Measurements from ENCODE around the gene ZFP36L2.
A peak's percentile ranks its signal among the peaks of the same experiment; 100 is the strongest.

Gene ZFP36L2

GRCh38 chr2:43218155-43218701 is 8.2 kb downstream of the ZFP36L2 start:
- peaks cover 15% of the 10 kb centered on the region for H3K4me1 ChIP-seq (ENCODE audit: control insufficient read depth, low read depth, low read length)
- H3K27ac ChIP-seq (ENCODE audit: low read depth, low read length), result peak overlapping the region; percentile 98
- DNase-seq, result peak; percentile 70
- peak overlapping the region; percentile 91 for H3K18ac ChIP-seq (ENCODE audit: low read length)
- peak overlapping the region; percentile 81 for H3K4ac ChIP-seq (ENCODE audit: low read depth, low read length)
- peak overlapping the region; percentile 98 for H2BK5ac ChIP-seq (ENCODE audit: low read length)
- H3K23ac ChIP-seq (ENCODE audit: low read length), result no peak overlapping the region
- no peaks in the 10 kb centered on the region for H3K27me3 ChIP-seq (ENCODE audit: insufficient read depth, low read length, poor library complexity)
- no peak overlapping the region for H3K4me3 ChIP-seq (ENCODE audit: low read length)
- H3K9ac ChIP-seq (ENCODE audit: low read length), result peak overlapping the region; percentile 73
- H2AK5ac ChIP-seq (ENCODE audit: low read length), result no peak overlapping the region
- no CpG with 5 or more reads among the region's 13 CpGs for WGBS (ENCODE audit: extremely low coverage, insufficient coverage, low lambda C conversion rate)
- H3K56ac ChIP-seq (ENCODE audit: low read length), result peak overlapping the region; percentile 91
- H4K5ac ChIP-seq (ENCODE audit: low read length), result no peak overlapping the region
- no peaks in the 10 kb centered on the region for H3K79me1 ChIP-seq (ENCODE audit: low read length)
- peak overlapping the region; percentile 56 for H2BK120ac ChIP-seq (ENCODE audit: low read depth, low read length)
- H3K36me3 ChIP-seq (ENCODE audit: control insufficient read depth, insufficient read depth, low read length), result no peaks in the 10 kb centered on the region
- no peak overlapping the region for H2BK15ac ChIP-seq (replicated peaks; ENCODE audit: low read depth)
- peaks cover 5% of the 10 kb centered on the region for H3K79me2 ChIP-seq (ENCODE audit: control insufficient read depth, insufficient read depth, low read length)
- H3K4me2 ChIP-seq (ENCODE audit: low read length), result peak overlapping the region; percentile 9
- H4K8ac ChIP-seq (ENCODE audit: low read depth, low read length), result peak overlapping the region; percentile 82

- peaks cover 2% of the 10 kb centered on the region for H3K79me2 ChIP-seq (ENCODE audit: control insufficient read depth, insufficient read depth, low read length)
- no peaks in the 10 kb centered on the region for H3K27me3 ChIP-seq (ENCODE audit: insufficient read depth, low read length, poor library complexity)
- H3K18ac ChIP-seq (ENCODE audit: low read length), result peak overlapping the region; percentile 91
- H3K56ac ChIP-seq (ENCODE audit: low read length), result peak overlapping the region; percentile 54
- no peaks in the 10 kb centered on the region for H3K36me3 ChIP-seq (ENCODE audit: control insufficient read depth, insufficient read depth, low read length)
- H3K4me2 ChIP-seq (ENCODE audit: low read length), result no peak overlapping the region
- H2BK15ac ChIP-seq (replicated peaks; ENCODE audit: low read depth), result no peak overlapping the region
- no peak overlapping the region for H3K4me3 ChIP-seq (ENCODE audit: low read length)
- H2BK5ac ChIP-seq (ENCODE audit: low read length), result peak overlapping the region; percentile 66
- DNase-seq, result peak; percentile 96
- H4K5ac ChIP-seq (ENCODE audit: low read length), result no peak overlapping the region
- H3K79me1 ChIP-seq (ENCODE audit: low read length), result no peaks in the 10 kb centered on the region
- H3K27ac ChIP-seq (ENCODE audit: low read depth, low read length), result peak overlapping the region; percentile 98
- peak overlapping the region; percentile 25 for H3K9ac ChIP-seq (ENCODE audit: low read length)
- H2BK120ac ChIP-seq (ENCODE audit: low read depth, low read length), result peak overlapping the region; percentile 56
- peak overlapping the region; percentile 60 for H3K23ac ChIP-seq (ENCODE audit: low read length)
- H3K4me1 ChIP-seq (ENCODE audit: control insufficient read depth, low read depth, low read length), result peaks cover 15% of the 10 kb centered on the region
- H4K8ac ChIP-seq (ENCODE audit: low read depth, low read length), result no peak overlapping the region
- no peak overlapping the region for H2AK5ac ChIP-seq (ENCODE audit: low read length)
- no CpG with 5 or more reads among the region's 11 CpGs for WGBS (ENCODE audit: extremely low coverage, insufficient coverage, low lambda C conversion rate)
- no peak overlapping the region for H3K4ac ChIP-seq (ENCODE audit: low read depth, low read length)
Measured at GRCh38 chr2:43217228-43218154, 8.9 kb downstream of the ZFP36L2 start.

- Histone ChIP-seq H3K18ac (ENCODE audit: low read length) (no peak overlapping the region), H3K79me1 (ENCODE audit: low read length) (no peaks in the 10 kb centered on the region), H3K27ac (ENCODE audit: low read depth, low read length) (no peak overlapping the region), H3K36me3 (ENCODE audit: control insufficient read depth, insufficient read depth, low read length) (no peaks in the 10 kb centered on the region), H4K5ac (ENCODE audit: low read length) (no peak overlapping the region), H3K23ac (ENCODE audit: low read length) (no peak overlapping the region), H3K79me2 (ENCODE audit: control insufficient read depth, insufficient read depth, low read length) (no peaks in the 10 kb centered on the region), H3K4me1 (ENCODE audit: control insufficient read depth, low read depth, low read length) (peaks cover 14% of the 10 kb centered on the region), H3K27me3 (ENCODE audit: insufficient read depth, low read length, poor library complexity) (no peaks in the 10 kb centered on the region), H4K8ac (ENCODE audit: low read depth, low read length) (no peak overlapping the region), H3K56ac (ENCODE audit: low read length) (no peak overlapping the region), H3K4ac (ENCODE audit: low read depth, low read length) (no peak overlapping the region), H2BK15ac (replicated peaks; ENCODE audit: low read depth) (no peak overlapping the region), H2BK120ac (ENCODE audit: low read depth, low read length) (no peak overlapping the region), H3K4me3 (ENCODE audit: low read length) (no peak overlapping the region), H2BK5ac (ENCODE audit: low read length) (no peak overlapping the region), H3K4me2 (ENCODE audit: low read length) (no peak overlapping the region), H2AK5ac (ENCODE audit: low read length) (no peak overlapping the region), H3K9ac (ENCODE audit: low read length) (no peak overlapping the region)
- no CpG with 5 or more reads among the region's 8 CpGs for WGBS (ENCODE audit: extremely low coverage, insufficient coverage, low lambda C conversion rate)
- DNase-seq, result no peak
Measured at GRCh38 chr2:43216629-43217028, 9.8 kb downstream of the ZFP36L2 start.

GRCh38 chr2:43215673-43216255 is 10.6 kb downstream of the ZFP36L2 start:
- no peaks in the 10 kb centered on the region for H3K79me2 ChIP-seq (ENCODE audit: control insufficient read depth, insufficient read depth, low read length)
- no peak overlapping the region for H3K56ac ChIP-seq (ENCODE audit: low read length)
- H3K27ac ChIP-seq (ENCODE audit: low read depth, low read length), result no peak overlapping the region
- H3K36me3 ChIP-seq (ENCODE audit: control insufficient read depth, insufficient read depth, low read length), result no peaks in the 10 kb centered on the region
- no peaks in the 10 kb centered on the region for H3K27me3 ChIP-seq (ENCODE audit: insufficient read depth, low read length, poor library complexity)
- no peak overlapping the region for H4K5ac ChIP-seq (ENCODE audit: low read length)
- WGBS (ENCODE audit: extremely low coverage, insufficient coverage, low lambda C conversion rate), result no CpG with 5 or more reads among the region's 6 CpGs
- no peak overlapping the region for H2BK5ac ChIP-seq (ENCODE audit: low read length)
- peaks cover 11% of the 10 kb centered on the region for H3K4me1 ChIP-seq (ENCODE audit: control insufficient read depth, low read depth, low read length)
- no peak overlapping the region for H3K9ac ChIP-seq (ENCODE audit: low read length)
- no peak overlapping the region for H2BK15ac ChIP-seq (replicated peaks; ENCODE audit: low read depth)
- H3K79me1 ChIP-seq (ENCODE audit: low read length), result no peaks in the 10 kb centered on the region
- DNase-seq, result no peak
- no peak overlapping the region for H2AK5ac ChIP-seq (ENCODE audit: low read length)
- H3K18ac ChIP-seq (ENCODE audit: low read length), result no peak overlapping the region
- no peak overlapping the region for H2BK120ac ChIP-seq (ENCODE audit: low read depth, low read length)
- no peak overlapping the region for H3K23ac ChIP-seq (ENCODE audit: low read length)
- no peak overlapping the region for H3K4me3 ChIP-seq (ENCODE audit: low read length)
- no peak overlapping the region for H4K8ac ChIP-seq (ENCODE audit: low read depth, low read length)
- H3K4me2 ChIP-seq (ENCODE audit: low read length), result no peak overlapping the region
- H3K4ac ChIP-seq (ENCODE audit: low read depth, low read length), result peak overlapping the region; percentile 48

GRCh38 chr2:43214253-43214652 is 12.2 kb downstream of the ZFP36L2 start:
- no peak overlapping the region for H2AK5ac ChIP-seq (ENCODE audit: low read length)
- H3K27me3 ChIP-seq (ENCODE audit: insufficient read depth, low read length, poor library complexity), result no peaks in the 10 kb centered on the region
- H2BK120ac ChIP-seq (ENCODE audit: low read depth, low read length), result no peak overlapping the region
- no peak overlapping the region for H2BK15ac ChIP-seq (replicated peaks; ENCODE audit: low read depth)
- H3K4me3 ChIP-seq (ENCODE audit: low read length), result no peak overlapping the region
- H3K27ac ChIP-seq (ENCODE audit: low read depth, low read length), result no peak overlapping the region
- no peak overlapping the region for H3K18ac ChIP-seq (ENCODE audit: low read length)
- H3K23ac ChIP-seq (ENCODE audit: low read length), result no peak overlapping the region
- no peaks in the 10 kb centered on the region for H3K79me1 ChIP-seq (ENCODE audit: low read length)
- no peaks in the 10 kb centered on the region for H3K79me2 ChIP-seq (ENCODE audit: control insufficient read depth, insufficient read depth, low read length)
- no CpG with 5 or more reads among the region's 5 CpGs for WGBS (ENCODE audit: extremely low coverage, insufficient coverage, low lambda C conversion rate)
- peak; percentile 53 for DNase-seq
- no peak overlapping the region for H3K4me2 ChIP-seq (ENCODE audit: low read length)
- no peak overlapping the region for H4K8ac ChIP-seq (ENCODE audit: low read depth, low read length)
- H3K36me3 ChIP-seq (ENCODE audit: control insufficient read depth, insufficient read depth, low read length), result no peaks in the 10 kb centered on the region
- H3K4me1 ChIP-seq (ENCODE audit: control insufficient read depth, low read depth, low read length), result peaks cover 8% of the 10 kb centered on the region
- no peak overlapping the region for H3K9ac ChIP-seq (ENCODE audit: low read length)
- no peak overlapping the region for H3K56ac ChIP-seq (ENCODE audit: low read length)
- H2BK5ac ChIP-seq (ENCODE audit: low read length), result no peak overlapping the region
- no peak overlapping the region for H4K5ac ChIP-seq (ENCODE audit: low read length)
- no peak overlapping the region for H3K4ac ChIP-seq (ENCODE audit: low read depth, low read length)

All from mesendoderm (in vitro differentiated cells).